GM21515 (cell line): ENCODE data around the gene LRP1B.
"Not testable (repeated sequence)": the region's sequence is repeated elsewhere in the genome, so short reads cannot be mapped to it uniquely, and the experiment has no call there.

Experiments used
- ATAC-seq: cut with Tn5 transposase; IDR thresholded peaks from one replicate; pipeline ENCODE4 v1.9.1; 2021; ENCODE audit not compliant: unreplicated experiment

LRP1B gene

GRCh38 chr2:142104134-142104758 is 26.6 kb downstream of the LRP1B start:
- ATAC-seq: no peak

- ATAC-seq: no peak
Measured at GRCh38 chr2:142100970-142101369, 29.8 kb downstream of the LRP1B start.

DNA sequence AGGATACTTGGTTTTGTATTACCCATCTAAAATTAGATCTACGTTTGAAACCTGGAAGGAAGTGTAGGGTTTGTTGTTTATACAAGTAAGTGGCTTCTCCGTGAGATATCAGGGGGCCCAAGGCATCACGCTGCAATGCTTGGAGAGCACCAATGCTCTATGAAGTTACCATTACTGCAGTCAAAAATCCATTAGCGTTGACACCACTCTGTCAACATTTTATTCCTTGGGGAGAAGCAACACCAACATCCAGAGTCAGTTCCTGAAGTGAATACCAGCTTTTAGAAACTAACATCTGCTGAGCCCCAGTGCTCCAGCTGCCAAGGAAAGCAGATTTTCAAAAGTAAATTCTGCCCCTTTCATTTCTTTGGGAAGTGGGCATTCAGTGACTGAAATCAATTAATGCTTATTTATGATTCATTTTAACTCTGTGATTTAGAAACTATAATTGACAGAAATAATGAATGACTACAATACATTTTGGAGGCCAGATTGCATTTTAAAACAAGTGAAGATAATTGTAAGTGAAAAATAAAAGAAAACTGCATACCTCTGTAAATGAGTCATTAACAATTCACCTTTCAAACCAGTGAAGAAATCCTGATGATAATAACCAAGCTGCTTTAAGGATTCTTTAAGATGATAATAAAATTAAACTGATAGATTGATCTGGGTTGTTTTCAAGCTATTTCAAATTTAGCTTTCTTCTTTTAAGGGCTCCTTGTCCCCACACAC is 30.5 kb downstream of the LRP1B start:
- no peak for ATAC-seq

- ATAC-seq: no peak
Measured at GRCh38 chr2:142097711-142098110, 33.1 kb downstream of the LRP1B start.

DNA sequence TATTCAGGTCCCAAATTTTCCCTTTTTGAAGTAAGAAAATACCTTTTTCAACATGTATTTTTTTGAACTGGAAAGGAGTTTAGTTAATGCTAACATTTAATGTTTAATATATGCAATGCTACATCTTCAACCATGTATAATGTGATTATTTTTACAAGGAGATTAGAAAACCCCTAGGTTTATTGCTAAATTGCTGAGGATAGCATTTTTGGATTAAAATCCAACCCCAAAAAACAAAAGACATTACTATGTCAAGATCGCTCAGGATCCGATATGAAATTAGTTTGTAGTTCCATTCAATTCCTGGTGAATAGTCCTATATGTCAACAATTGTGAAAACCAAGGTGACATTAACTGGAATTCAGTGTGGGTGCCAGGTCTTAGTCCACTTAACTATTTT is 35.2 kb downstream of the LRP1B start:
- no peak for ATAC-seq

- ATAC-seq: no peak
Measured at GRCh38 chr2:142094233-142094632, 36.6 kb downstream of the LRP1B start.

- no peak for ATAC-seq
Measured at GRCh38 chr2:142088058-142088568, 42.7 kb downstream of the LRP1B start.

DNA sequence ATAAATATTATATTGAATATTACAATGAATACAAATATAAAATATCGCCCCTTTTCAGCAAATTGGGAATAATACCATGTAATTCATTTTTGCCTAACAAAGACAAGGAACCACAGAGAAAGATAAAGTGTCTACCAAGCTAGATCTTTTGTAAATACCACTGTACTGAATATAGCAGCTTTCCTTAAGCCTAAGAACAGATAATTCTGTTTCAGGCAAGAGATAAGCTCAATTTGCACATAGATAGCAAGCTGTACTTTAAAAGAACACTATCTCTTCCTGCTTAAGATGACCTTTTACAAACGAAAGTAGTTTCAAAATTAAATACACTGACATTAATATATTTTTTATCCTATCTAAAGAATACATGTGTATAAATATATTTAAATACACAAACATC is 43.2 kb downstream of the LRP1B start:
- not testable (repeated sequence) for ATAC-seq

DNA sequence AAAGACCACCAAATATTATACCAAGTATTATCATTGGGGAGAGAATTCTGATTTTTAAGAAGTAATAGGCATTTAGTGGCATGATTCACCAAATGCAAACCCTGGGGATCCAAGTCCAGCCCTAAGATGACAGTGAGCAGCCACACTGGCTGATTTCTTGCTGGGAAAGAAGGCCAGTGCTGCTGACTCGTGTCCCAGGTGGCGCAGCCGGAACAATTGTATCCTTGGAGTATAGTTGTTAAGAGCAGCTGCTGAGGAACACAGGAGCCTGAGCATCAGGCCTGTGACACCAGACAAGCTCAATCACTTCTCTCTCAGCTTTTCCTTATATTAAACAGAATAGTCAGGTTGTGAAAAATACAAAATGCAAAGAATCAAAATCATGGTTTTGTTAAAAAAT is 48.4 kb downstream of the LRP1B start:
- no peak for ATAC-seq

DNA sequence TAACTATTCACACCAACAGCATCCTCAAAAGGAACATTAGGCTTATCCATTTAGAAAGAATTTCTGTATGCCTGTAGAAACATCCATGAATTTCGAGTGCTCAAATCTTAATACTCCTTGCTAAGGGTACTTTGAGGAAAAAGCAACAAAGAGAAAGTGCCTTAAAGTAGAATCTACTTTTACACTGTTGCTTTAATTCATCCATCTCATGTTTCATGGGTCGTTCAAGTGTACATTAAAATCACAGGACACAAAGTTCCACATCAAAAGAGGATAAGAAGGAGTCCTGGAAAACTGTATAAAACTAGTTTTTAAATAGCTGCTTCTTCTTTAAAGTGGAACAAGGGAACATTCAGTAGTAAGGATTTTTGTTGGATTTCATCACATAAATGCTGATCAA is 54.5 kb downstream of the LRP1B start:
- no peak for ATAC-seq

DNA sequence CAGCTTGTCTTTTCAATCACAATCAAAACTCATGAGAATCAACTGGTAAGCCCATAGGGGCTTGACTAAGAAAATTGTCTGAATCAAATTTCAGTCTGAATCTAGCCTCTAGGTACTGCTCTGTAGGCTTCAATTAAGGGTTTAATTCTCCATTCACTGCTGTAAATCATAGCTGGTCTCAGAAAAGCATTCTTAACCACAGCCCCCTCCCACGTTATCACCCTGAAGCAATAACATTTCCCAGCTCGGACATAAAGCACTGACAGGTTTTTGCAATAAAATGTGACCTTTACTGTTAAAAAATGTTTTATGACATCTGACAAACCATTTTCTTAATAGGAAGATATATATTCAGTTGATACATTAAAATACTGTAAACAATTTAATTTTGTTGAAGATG is 55.0 kb downstream of the LRP1B start:
- ATAC-seq: no peak

GRCh38 chr2:142069251-142069888 is 61.4 kb downstream of the LRP1B start:
- ATAC-seq: no peak

DNA sequence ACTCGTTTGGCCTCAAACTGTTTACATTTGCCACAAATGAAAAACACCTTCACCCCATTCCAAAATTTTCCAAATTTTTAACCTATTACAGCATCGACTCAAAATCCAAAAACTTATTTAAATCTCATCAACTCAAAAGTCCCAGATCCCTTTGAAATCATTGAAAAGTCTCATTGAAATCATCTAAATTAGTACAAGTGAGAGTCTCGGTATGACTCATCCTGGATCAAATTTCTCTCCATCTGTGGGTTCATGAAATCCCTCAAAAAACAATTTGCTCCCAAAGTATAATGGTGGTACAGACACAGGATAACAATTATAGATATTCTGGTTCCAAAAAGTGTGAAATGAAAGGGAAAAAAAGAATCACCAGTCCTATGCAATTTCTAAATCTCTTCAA is 65.1 kb downstream of the LRP1B start:
- ATAC-seq: no peak

DNA sequence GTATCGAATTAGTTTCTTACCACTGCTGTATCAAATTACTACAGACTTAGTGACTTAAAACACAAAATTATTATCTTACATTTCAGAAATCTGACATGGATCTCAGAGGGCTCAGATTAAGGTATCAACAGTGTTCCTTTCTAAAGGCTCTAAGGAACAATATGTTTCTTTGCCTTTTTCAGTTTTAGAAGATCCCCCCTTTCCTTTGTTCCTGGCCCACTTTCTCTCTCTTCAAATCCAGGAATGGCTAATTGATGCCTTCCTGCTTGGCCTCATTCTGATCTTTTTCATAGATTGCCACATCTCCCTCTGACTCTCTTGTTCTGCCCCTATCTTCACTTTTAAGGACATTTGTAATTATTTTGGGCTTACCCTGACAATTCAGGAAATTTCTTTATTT is 65.7 kb downstream of the LRP1B start:
- ATAC-seq: no peak

DNA sequence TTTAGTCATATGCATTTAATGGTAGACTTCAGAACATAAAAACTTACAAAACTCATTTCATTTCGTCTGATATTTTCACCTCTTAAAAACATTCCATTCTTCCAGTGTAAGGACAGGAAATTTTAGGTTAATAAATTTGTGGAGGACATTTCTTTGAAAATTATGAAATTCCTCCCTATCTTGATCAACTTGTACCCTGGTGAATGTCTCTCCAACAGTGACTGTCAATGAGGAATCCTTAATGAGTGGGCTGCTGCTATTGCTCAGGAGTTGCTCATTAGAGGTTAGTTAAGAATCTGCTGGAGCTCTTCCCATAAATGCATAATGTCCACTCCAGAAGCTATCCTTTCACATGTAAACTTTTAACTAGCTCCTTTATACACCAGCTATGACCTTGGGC is 69.1 kb downstream of the LRP1B start:
- no peak for ATAC-seq

- no peak for ATAC-seq
Measured at GRCh38 chr2:142058149-142058548, 72.7 kb downstream of the LRP1B start.

DNA sequence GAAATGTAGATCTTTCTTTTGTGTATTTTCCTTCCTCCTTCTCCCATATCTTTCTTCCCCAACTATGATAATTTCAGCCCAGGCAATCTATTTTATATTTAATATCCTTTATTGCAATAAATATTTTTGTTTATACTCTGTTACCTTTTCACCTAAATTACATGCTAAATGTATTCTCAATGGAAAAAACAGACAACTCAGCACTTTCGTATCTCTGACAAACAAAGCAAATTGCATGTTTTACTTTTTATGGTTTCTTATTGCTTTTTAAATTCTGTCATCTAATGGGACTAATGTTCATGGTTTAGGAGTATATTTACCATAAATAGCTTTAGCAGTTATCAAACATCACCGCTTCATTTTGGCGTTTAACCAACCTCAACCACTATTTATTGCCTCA is 74.0 kb downstream of the LRP1B start:
- no peak for ATAC-seq

- ATAC-seq: no peak
Measured at GRCh38 chr2:142052220-142052863, 78.5 kb downstream of the LRP1B start.

DNA sequence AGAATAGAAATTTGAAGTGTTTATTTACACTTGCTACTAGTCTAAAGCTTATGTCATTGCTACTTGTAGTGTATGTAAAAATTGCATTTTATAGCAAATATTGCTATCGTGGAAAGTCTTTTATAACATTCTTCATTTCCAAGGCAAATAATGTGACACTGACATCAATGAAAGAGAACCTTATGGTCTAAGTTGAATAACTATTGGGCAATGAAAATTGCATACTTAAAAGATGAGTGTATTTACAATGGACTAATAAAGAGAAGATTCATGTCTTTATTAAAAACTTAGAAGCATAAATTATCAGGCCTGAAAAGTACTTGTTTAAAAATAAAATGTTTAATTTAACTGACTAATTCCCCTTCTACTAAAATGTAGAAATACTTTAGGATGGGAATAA is 82.2 kb downstream of the LRP1B start:
- ATAC-seq: no peak

DNA sequence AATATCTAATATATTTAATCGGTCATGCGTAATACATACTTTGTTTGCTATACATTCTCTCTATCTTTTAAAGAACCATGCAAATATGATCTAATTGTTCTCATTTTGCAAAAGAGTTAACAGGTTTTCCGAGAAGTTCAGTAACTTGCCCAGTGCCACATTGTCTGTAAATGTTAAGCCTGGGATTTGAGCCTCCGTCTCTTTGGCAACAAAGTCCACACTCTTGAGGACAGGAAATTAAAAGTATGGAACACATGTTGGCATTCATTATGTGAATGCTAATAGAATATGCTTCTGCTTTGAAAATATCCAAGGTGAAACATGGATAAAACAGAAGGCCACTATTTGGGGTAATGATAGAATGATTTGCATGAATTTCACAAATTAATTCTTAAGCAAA is 85.2 kb downstream of the LRP1B start:
- ATAC-seq: no peak

- ATAC-seq: no peak
Measured at GRCh38 chr2:142044197-142044596, 86.6 kb downstream of the LRP1B start.
